ENCODE results near the gene CAPN3.

- TF ChIP-seq POLR2A (IDR thresholded peaks at IDR 0.05) = no peak
- no peak for TF ChIP-seq CTCF (IDR thresholded peaks at IDR 0.05)
These were observed 60.1 kb downstream of the CAPN3 start for GRCh38 chr15:42419369-42419768.
